Brain microvascular endothelial cell (primary cell): Measurements from ENCODE around the gene THRB.

ENCODE experiments used
- DNase-seq: peaks from one replicate; pipeline ENCODE4 v3.0.0-alpha.2; 2020
- H3K27ac ChIP-seq: fragments of 250-450 bp; sonication (Bioruptor Pico); 2 replicates; pipeline ENCODE4 v1.5.1; 2020; ENCODE audit warnings: mild to moderate bottlenecking, moderate library complexity
- H3K27me3 ChIP-seq: fragments of 250-450 bp; sonication (Bioruptor Pico); replicated peaks from 2 replicates; pipeline ENCODE4 v1.5.1; 2020; ENCODE audit warnings: mild to moderate bottlenecking
- H3K36me3 ChIP-seq: fragments of 250-450 bp; sonication (Bioruptor Pico); replicated peaks from 2 replicates; pipeline ENCODE4 v1.5.1; 2020; ENCODE audit warnings: mild to moderate bottlenecking
- H3K4me3 ChIP-seq: 2 replicates; pipeline ENCODE4 v1.5.1; 2011; ENCODE audit warnings: low read depth, mild to moderate bottlenecking, control low read depth, low read length, moderate library complexity
- CTCF ChIP-seq: IDR thresholded peaks from 2 replicates; pipeline ENCODE4 v1.5.1; 2011; ENCODE audit warnings: low read depth, mild to moderate bottlenecking, moderate library complexity, low read length, control low read depth, inconsistent platforms; ENCODE audit errors: missing control alignments
- in situ Hi-C: cut with HindIII; loops from 2 replicates; pipeline ENCODE4 v1.10.0; 2017; ENCODE audit warnings: low sequenced_read_pairs, low pct_ligation_motif_present

The THRB gene

GRCh38 chr3:24201301-24201700 is 293.3 kb downstream of the THRB start:
- Histone ChIP-seq H3K4me3 (no peak overlapping the region), H3K36me3 (no peaks in the 10 kb centered on the region), H3K27me3 (no peaks in the 10 kb centered on the region), H3K27ac (no peak overlapping the region)
- no peak for TF ChIP-seq CTCF
- in situ Hi-C loops, result no loop called here
- no peak for DNase-seq

GRCh38 chr3:24199775-24200247 is 294.8 kb downstream of the THRB start:
- in situ Hi-C loops, result no loop called here

GRCh38 chr3:24199300-24199699 is 295.4 kb downstream of the THRB start:
- H3K4me3 ChIP-seq, result no peak overlapping the region
- no peak for TF ChIP-seq CTCF
- H3K36me3 ChIP-seq, result no peaks in the 10 kb centered on the region
- no peak for DNase-seq
- H3K27me3 ChIP-seq, result no peaks in the 10 kb centered on the region
- no peak overlapping the region for H3K27ac ChIP-seq
- in situ Hi-C loops, result no loop called here

More at GRCh38 chr3:24199775-24200247, 294.8 kb downstream of the THRB start:
- Histone ChIP-seq H3K27me3 (no peaks in the 10 kb centered on the region), H3K36me3 (no peaks in the 10 kb centered on the region), H3K4me3 (no peak overlapping the region), H3K27ac (no peak overlapping the region)
- no peak for TF ChIP-seq CTCF
- DNase-seq, result no peak

- no peak overlapping the region for H3K4me3 ChIP-seq
- H3K27ac ChIP-seq, result no peak overlapping the region
- no peak for DNase-seq
- no peak for TF ChIP-seq CTCF
- H3K27me3 ChIP-seq, result no peaks in the 10 kb centered on the region
- in situ Hi-C loops, result no loop called here
- H3K36me3 ChIP-seq, result no peaks in the 10 kb centered on the region
Measured at GRCh38 chr3:24198728-24199127, 295.9 kb downstream of the THRB start.

- no peaks in the 10 kb centered on the region for H3K27me3 ChIP-seq
- TF ChIP-seq CTCF, result no peak
- DNase-seq, result no peak
- H3K4me3 ChIP-seq, result no peak overlapping the region
- in situ Hi-C loops, result no loop called here
- no peak overlapping the region for H3K27ac ChIP-seq
- H3K36me3 ChIP-seq, result no peaks in the 10 kb centered on the region
Measured at GRCh38 chr3:24197809-24198208, 296.8 kb downstream of the THRB start.

GRCh38 chr3:24196526-24196925 is 298.1 kb downstream of the THRB start:
- Histone ChIP-seq H3K4me3 (no peak overlapping the region), H3K36me3 (no peaks in the 10 kb centered on the region), H3K27me3 (no peaks in the 10 kb centered on the region), H3K27ac (no peak overlapping the region)
- TF ChIP-seq CTCF, result no peak
- in situ Hi-C loops, result no loop called here
- no peak for DNase-seq
